ENCODE measurements around the gene APMAP. TPM values are rescaled to one million over a fixed set of nuclear protein-coding genes. Genes with fewer than 3 reads are reported as not detected.

The APMAP gene
- total RNA-seq, 4 donors from 2014 or later, result 19.0 to 40.9 (median 31.6) TPM

DNA sequence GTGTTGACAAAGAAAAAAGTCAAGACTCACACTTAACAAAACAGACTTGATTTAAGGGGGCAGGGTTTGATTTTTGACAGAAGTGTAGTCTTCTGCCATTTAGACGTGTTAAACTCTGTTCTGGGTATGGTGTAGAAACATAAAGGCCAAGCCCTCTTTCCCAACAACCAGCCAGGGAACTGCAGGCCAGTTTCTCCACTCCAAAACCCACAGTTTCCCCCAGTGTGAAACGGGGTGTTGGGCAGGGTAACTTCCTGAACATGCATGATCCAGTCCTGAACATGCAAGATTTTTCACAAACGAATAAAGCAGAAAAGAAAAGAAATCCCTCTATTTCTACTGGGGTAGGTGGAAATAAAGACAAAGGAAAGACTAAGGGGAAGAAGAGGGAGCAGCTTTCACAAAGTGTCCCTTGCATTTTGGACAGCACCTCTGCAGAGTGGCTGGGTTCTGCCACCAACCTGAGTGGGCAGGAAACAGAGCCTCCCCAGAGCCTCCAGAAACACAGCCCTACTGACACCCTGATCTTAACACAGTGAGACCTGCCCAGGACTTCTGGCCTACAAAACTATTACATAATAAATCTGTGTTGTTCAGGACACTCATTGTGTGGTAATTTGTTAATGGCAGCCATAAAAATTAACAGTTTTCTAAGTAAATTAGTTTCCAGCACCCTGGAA lies 7.5 kb downstream of the APMAP start:
- H3K9me3 ChIP-seq, result peaks cover 0 to 5% (median 0%) of the 10 kb centered on the region in 4 donors
- DNase-seq, result no peak
- no peaks in the 10 kb centered on the region for H3K27me3 ChIP-seq
- H3K36me3 ChIP-seq, result peaks cover 0 to 25% (median 0%) of the 10 kb centered on the region in 3 donors
- H3K4me3 ChIP-seq, result no peak overlapping the region
- TF ChIP-seq POLR2A (IDR thresholded peaks at IDR 0.05), result no peak
- TF ChIP-seq, protein P1, sequence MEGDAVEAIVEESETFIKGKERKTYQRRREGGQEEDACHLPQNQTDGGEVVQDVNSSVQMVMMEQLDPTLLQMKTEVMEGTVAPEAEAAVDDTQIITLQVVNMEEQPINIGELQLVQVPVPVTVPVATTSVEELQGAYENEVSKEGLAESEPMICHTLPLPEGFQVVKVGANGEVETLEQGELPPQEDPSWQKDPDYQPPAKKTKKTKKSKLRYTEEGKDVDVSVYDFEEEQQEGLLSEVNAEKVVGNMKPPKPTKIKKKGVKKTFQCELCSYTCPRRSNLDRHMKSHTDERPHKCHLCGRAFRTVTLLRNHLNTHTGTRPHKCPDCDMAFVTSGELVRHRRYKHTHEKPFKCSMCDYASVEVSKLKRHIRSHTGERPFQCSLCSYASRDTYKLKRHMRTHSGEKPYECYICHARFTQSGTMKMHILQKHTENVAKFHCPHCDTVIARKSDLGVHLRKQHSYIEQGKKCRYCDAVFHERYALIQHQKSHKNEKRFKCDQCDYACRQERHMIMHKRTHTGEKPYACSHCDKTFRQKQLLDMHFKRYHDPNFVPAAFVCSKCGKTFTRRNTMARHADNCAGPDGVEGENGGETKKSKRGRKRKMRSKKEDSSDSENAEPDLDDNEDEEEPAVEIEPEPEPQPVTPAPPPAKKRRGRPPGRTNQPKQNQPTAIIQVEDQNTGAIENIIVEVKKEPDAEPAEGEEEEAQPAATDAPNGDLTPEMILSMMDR (IDR thresholded peaks at IDR 0.05), result no peak
- peak overlapping the region in 1 of 4 donors; percentile 17 for H3K27ac ChIP-seq
- H3K4me1 ChIP-seq, result peaks cover 0 to 15% (median 0%) of the 10 kb centered on the region in 4 donors

DNA sequence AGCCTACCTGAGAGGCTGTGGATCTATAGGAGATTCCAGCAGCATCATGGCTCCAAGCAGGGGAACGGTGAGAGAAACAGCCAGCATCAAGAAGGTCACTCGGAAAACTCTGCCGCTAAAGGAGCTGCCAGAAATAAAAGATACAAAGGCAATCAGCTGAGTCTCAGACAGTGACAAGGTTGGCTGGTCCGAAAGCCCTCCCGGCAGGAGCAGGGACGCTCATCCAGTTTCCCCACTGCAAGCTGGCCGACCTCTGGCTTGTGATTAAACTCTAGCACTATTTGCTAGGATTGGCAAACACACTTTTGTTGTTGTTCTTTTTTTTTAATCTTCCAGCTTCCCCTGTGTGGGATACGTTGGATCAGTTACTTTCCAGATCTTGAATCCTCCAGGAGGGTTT lies 8.7 kb downstream of the APMAP start:
- H3K4me3 ChIP-seq, result no peak overlapping the region
- no peak for DNase-seq
- H3K27me3 ChIP-seq, result no peaks in the 10 kb centered on the region
- H3K4me1 ChIP-seq, result peaks cover 0 to 14% (median 0%) of the 10 kb centered on the region in 4 donors
- H3K9me3 ChIP-seq, result peaks cover 0 to 5% (median 0%) of the 10 kb centered on the region in 4 donors
- no peak overlapping the region for H3K27ac ChIP-seq
- peaks cover 0 to 27% (median 0%) of the 10 kb centered on the region in 3 donors for H3K36me3 ChIP-seq
- TF ChIP-seq, protein P1 (IDR thresholded peaks at IDR 0.05), result no peak
- TF ChIP-seq POLR2A (IDR thresholded peaks at IDR 0.05), result no peak

DNA sequence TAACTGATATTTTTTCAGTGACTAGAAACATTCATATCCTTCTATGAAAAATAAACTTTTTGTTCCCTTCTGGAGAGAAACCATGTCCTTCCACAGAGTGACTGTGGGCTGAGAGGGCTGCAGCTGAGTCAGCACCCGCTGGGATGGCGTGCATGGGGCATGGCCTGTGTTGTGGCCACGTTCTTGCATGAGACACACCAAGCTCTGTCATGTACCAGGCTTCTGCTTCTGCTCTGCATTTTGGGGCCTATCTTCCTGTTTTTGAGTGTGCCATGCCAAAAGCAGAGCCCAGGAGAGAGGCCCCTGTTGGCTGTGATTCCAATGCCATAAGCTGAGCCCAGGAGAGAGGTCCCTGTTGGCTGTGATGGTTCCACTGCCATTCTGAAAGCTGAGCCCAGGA lies 10.8 kb downstream of the APMAP start:
- Histone ChIP-seq H3K27ac (no peak overlapping the region), H3K4me3 (no peak overlapping the region), H3K9me3 (peaks cover 0 to 5% (median 0%) of the 10 kb centered on the region in 4 donors), H3K4me1 (peaks cover 0 to 14% (median 0%) of the 10 kb centered on the region in 4 donors), H3K36me3 (peaks cover 0 to 46% (median 0%) of the 10 kb centered on the region in 3 donors), H3K27me3 (no peaks in the 10 kb centered on the region)
- DNase-seq, result no peak
- no peak for TF ChIP-seq POLR2A (IDR thresholded peaks at IDR 0.05)
- TF ChIP-seq, protein P1 (IDR thresholded peaks at IDR 0.05), result no peak

DNA sequence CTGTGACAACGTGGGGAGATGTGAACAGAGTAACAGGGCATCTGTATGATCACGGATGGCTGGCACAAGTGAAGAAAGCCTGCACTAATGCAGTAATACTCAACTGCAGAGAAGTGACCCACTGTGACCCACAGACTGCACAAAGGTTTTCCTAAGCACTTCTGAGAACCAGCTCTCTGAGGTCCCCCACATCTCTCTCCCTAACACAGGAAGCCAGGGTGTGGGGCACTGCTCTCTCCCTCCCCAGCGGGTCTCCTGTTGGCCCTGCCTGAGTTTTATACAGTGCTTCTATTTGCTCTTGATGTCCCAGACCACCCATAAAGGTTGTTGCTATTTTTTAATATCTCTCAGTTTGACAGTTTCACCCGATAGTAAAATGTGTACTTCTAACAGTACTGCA lies 11.3 kb downstream of the APMAP start:
- DNase-seq, result no peak
- H3K4me3 ChIP-seq, result no peak overlapping the region
- H3K36me3 ChIP-seq, result peaks cover 0 to 51% (median 0%) of the 10 kb centered on the region in 3 donors
- no peaks in the 10 kb centered on the region for H3K27me3 ChIP-seq
- no peak overlapping the region for H3K27ac ChIP-seq
- peaks cover 0 to 5% (median 0%) of the 10 kb centered on the region in 4 donors for H3K9me3 ChIP-seq
- peaks cover 0 to 14% (median 0%) of the 10 kb centered on the region in 4 donors for H3K4me1 ChIP-seq
- TF ChIP-seq, protein P1 (IDR thresholded peaks at IDR 0.05), result no peak
- no peak for TF ChIP-seq POLR2A (IDR thresholded peaks at IDR 0.05)

DNA sequence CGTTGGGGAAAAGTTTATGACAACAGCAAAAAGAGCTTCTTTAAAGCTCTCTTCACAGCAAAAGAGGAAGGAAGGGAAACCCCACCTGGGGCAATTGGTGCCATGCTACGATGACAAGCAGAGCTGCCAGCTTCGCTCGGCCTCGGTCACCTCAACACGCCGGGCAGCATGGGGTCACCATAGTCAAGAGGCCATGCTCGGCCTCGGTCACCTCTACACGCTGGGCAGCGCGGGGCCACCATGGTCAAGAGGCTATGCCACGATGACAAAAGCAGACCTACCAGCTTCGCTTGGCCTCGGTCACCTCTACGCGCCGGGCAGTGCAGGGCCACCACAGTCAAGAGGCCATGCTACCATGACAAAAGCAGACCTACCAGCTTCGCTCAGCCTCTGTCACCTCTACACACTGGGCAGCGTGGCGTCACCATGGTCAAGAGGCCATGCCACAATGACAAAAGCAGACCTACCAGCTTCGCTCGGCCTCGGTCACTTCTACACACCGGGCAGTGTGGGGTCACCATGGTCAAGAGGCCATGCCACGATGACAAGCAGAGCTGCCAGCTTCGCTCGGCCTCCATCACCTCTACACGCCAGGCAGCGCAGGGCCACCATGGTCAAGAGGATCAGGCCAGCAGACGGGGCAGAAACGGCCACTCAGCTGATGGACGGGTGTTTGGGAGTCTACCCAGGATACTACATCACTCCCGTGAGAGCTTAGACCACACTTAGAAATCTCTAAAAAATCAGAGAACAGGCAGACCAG lies 12.1 kb downstream of the APMAP start:
- Histone ChIP-seq H3K27ac (no peak overlapping the region), H3K36me3 (peaks cover 0 to 51% (median 0%) of the 10 kb centered on the region in 3 donors)

More for the DNA sequence above, 12.1 kb downstream of the APMAP start:
- Histone ChIP-seq H3K27me3 (no peaks in the 10 kb centered on the region), H3K4me3 (no peak overlapping the region), H3K4me1 (peaks cover 0 to 9% (median 0%) of the 10 kb centered on the region in 4 donors), H3K9me3 (peaks cover 0 to 5% (median 0%) of the 10 kb centered on the region in 4 donors)
- no peak for TF ChIP-seq POLR2A (IDR thresholded peaks at IDR 0.05)
- TF ChIP-seq, protein P1 (IDR thresholded peaks at IDR 0.05), result no peak
- no peak for DNase-seq
